ENCODE results near the gene LDB2.

- TF ChIP-seq CTCF (IDR thresholded peaks at IDR 0.05) (no peak), POLR2A (IDR thresholded peaks at IDR 0.05) (no peak)
These were observed 205.9 kb downstream of the LDB2 start for GRCh38 chr4:16692524-16692923.

Measured in uterus (tissue), 2 donors.